HEK293 (cell line): ENCODE results near the gene CDH5.
A peak's percentile ranks its signal among the peaks of the same experiment; 100 is the strongest.

Source experiments
- CTCF ChIA-PET: fragments of 350-600 bp; formaldehyde crosslinking; extraction: SDS; loops from one replicate; lab custom pipeline; 2021; ENCODE audit warnings: antibody characterized with exemption; lab: Yijun Ruan, JAX
- POLR2A ChIA-PET: fragments of 300-600 bp; formaldehyde crosslinking; extraction: SDS; loops from one replicate; lab custom pipeline; 2020; ENCODE audit warnings: antibody characterized with exemption, inconsistent platforms; lab: Yijun Ruan, JAX
- H3K27ac ChIP-seq: fragments of 200-500 bp; sonication (Bioruptor generic); 2 replicates; pipeline ENCODE4 v1.5.1; 2014; ENCODE audit warnings: low read depth, low read length, control low read depth, inconsistent platforms; ENCODE audit errors: extremely low read depth
- H3K36me3 ChIP-seq, 2 experiments: fragments of 200-500 bp in 1 of 2; sonication (Bioruptor generic) in 1 of 2; 1 replicate in 1 of 2; 2 replicates in 1 of 2; pipeline ENCODE4 v1.5.1; 2014 to 2017; ENCODE audit warnings: inconsistent platforms in 2 of 2, low read length in 2 of 2; ENCODE audit not compliant: control insufficient read depth in 2 of 2, insufficient read depth in 1 of 2
- H3K4me1 ChIP-seq: fragments of 200-500 bp; sonication (Bioruptor generic); 2 replicates; pipeline ENCODE4 v1.5.1; 2014; ENCODE audit warnings: mild to moderate bottlenecking, low read length, inconsistent platforms; ENCODE audit not compliant: control insufficient read depth, insufficient read depth
- H3K4me3 ChIP-seq: 2 replicates; pipeline ENCODE4 v1.5.1; 2011; ENCODE audit warnings: low read depth, mild to moderate bottlenecking, control low read depth, low read length, moderate library complexity
- H3K9me3 ChIP-seq: fragments of 200-500 bp; sonication (Bioruptor generic); 2 replicates; pipeline ENCODE4 v1.5.1; 2014; ENCODE audit warnings: low read depth, low read length, inconsistent platforms; ENCODE audit not compliant: control insufficient read depth, insufficient read depth
- BCL11A ChIP-seq: fragments of 450-650 bp; formaldehyde crosslinking; IDR thresholded peaks from 2 replicates; pipeline ENCODE4 v1.5.1; 2016; ENCODE audit warnings: low read depth, missing biosample characterization, missing genetic modification characterization
- CTCF ChIP-seq: fragments of 450-650 bp; formaldehyde crosslinking; IDR thresholded peaks from 2 replicates; pipeline ENCODE4 v1.5.1; 2016; ENCODE audit warnings: missing biosample characterization, missing genetic modification characterization
- EGR2 ChIP-seq: fragments of 450-650 bp; formaldehyde crosslinking; IDR thresholded peaks from 2 replicates; pipeline ENCODE4 v1.5.1; 2016; ENCODE audit warnings: low read depth, missing biosample characterization, missing genetic modification characterization
- ELK4 ChIP-seq: IDR thresholded peaks from 2 replicates; pipeline ENCODE4 v1.6.1; 2011; ENCODE audit warnings: mild to moderate bottlenecking, low read depth, low read length, borderline replicate concordance
- FEZF1 ChIP-seq: fragments of 450-650 bp; formaldehyde crosslinking; IDR thresholded peaks from 2 replicates; pipeline ENCODE4 v1.5.1; 2016; ENCODE audit warnings: missing biosample characterization, missing genetic modification characterization
- GLIS2 ChIP-seq: fragments of 450-650 bp; formaldehyde crosslinking; IDR thresholded peaks from 2 replicates; pipeline ENCODE4 v1.5.1; 2016; ENCODE audit warnings: missing biosample characterization, missing genetic modification characterization
- KLF8 ChIP-seq: fragments of 450-650 bp; formaldehyde crosslinking; IDR thresholded peaks from 2 replicates; pipeline ENCODE4 v1.5.1; 2016; ENCODE audit warnings: missing biosample characterization, missing genetic modification characterization
- OSR2 ChIP-seq: fragments of 450-650 bp; formaldehyde crosslinking; IDR thresholded peaks from 2 replicates; pipeline ENCODE4 v1.5.1; 2016; ENCODE audit warnings: missing biosample characterization, missing genetic modification characterization
- PRDM1 ChIP-seq: fragments of 450-650 bp; formaldehyde crosslinking; IDR thresholded peaks from 2 replicates; pipeline ENCODE4; 2016; ENCODE audit warnings: missing biosample characterization, missing genetic modification characterization
- SCRT2 ChIP-seq: fragments of 450-650 bp; formaldehyde crosslinking; IDR thresholded peaks from 2 replicates; pipeline ENCODE4 v1.5.1; 2016; ENCODE audit warnings: missing biosample characterization, missing genetic modification characterization
- SETDB1 ChIP-seq: IDR thresholded peaks from one replicate; pipeline ENCODE4 v1.6.1; 2017; ENCODE audit warnings: mild to moderate bottlenecking, low read length, moderate library complexity, mixed read lengths; ENCODE audit not compliant: insufficient read length
- SP2 ChIP-seq: fragments of 450-650 bp; formaldehyde crosslinking; IDR thresholded peaks from 2 replicates; pipeline ENCODE4 v1.5.1; 2016; ENCODE audit warnings: missing biosample characterization, missing genetic modification characterization
- SP7 ChIP-seq: fragments of 450-650 bp; formaldehyde crosslinking; IDR thresholded peaks from 2 replicates; pipeline ENCODE4 v1.5.1; 2016; ENCODE audit warnings: missing biosample characterization, missing genetic modification characterization
- TRIM28 ChIP-seq: IDR thresholded peaks from 2 replicates; pipeline ENCODE4 v1.6.1; 2011; ENCODE audit warnings: low read length, control low read depth, borderline replicate concordance
- ZBTB1 ChIP-seq: fragments of 450-650 bp; formaldehyde crosslinking; IDR thresholded peaks from 2 replicates; pipeline ENCODE4 v1.5.1; 2016; ENCODE audit warnings: missing biosample characterization, missing genetic modification characterization
- ZBTB17 ChIP-seq: fragments of 450-650 bp; formaldehyde crosslinking; IDR thresholded peaks from 2 replicates; pipeline ENCODE4 v1.5.1; 2016; ENCODE audit warnings: missing biosample characterization, missing genetic modification characterization
- ZBTB7A ChIP-seq: fragments of 450-650 bp; formaldehyde crosslinking; IDR thresholded peaks from 2 replicates; pipeline ENCODE4 v1.5.1; 2016; ENCODE audit warnings: low read depth, missing biosample characterization, missing genetic modification characterization
- ZFP3 ChIP-seq: fragments of 450-650 bp; formaldehyde crosslinking; IDR thresholded peaks from 2 replicates; pipeline ENCODE4 v1.5.1; 2016; ENCODE audit warnings: low read depth, missing biosample characterization, missing genetic modification characterization
- ZNF112 ChIP-seq: fragments of 450-650 bp; formaldehyde crosslinking; IDR thresholded peaks from 2 replicates; pipeline ENCODE4 v1.5.0; 2017; ENCODE audit warnings: missing biosample characterization, missing genetic modification characterization
- ZNF121 ChIP-seq: fragments of 450-650 bp; formaldehyde crosslinking; IDR thresholded peaks from 2 replicates; pipeline ENCODE4 v1.5.1; 2016; ENCODE audit warnings: missing biosample characterization, missing genetic modification characterization
- ZNF140 ChIP-seq: fragments of 450-650 bp; formaldehyde crosslinking; IDR thresholded peaks from 2 replicates; pipeline ENCODE4 v1.5.1; 2016; ENCODE audit warnings: missing biosample characterization, missing genetic modification characterization
- ZNF174 ChIP-seq: fragments of 450-650 bp; formaldehyde crosslinking; IDR thresholded peaks from 2 replicates; pipeline ENCODE4 v1.5.0; 2017; ENCODE audit warnings: missing biosample characterization, mild to moderate bottlenecking, missing genetic modification characterization
- ZNF211 ChIP-seq: fragments of 450-650 bp; formaldehyde crosslinking; IDR thresholded peaks from 2 replicates; pipeline ENCODE4 v1.5.1; 2016; ENCODE audit warnings: low read depth, missing biosample characterization, missing genetic modification characterization
- ZNF221 ChIP-seq: fragments of 450-650 bp; formaldehyde crosslinking; IDR thresholded peaks from 2 replicates; pipeline ENCODE4 v1.5.1; 2017; ENCODE audit warnings: missing biosample characterization, missing genetic modification characterization, borderline replicate concordance
- ZNF239 ChIP-seq: fragments of 450-650 bp; formaldehyde crosslinking; IDR thresholded peaks from 2 replicates; pipeline ENCODE4 v1.5.1; 2016; ENCODE audit warnings: missing biosample characterization, missing genetic modification characterization
- ZNF302 ChIP-seq: fragments of 450-650 bp; formaldehyde crosslinking; IDR thresholded peaks from 2 replicates; pipeline ENCODE4 v1.5.1; 2016; ENCODE audit warnings: missing biosample characterization, missing genetic modification characterization, low read depth
- ZNF335 ChIP-seq: fragments of 450-650 bp; formaldehyde crosslinking; conservative IDR thresholded peaks from 2 replicates; pipeline ENCODE4 v1.5.1; 2016; ENCODE audit warnings: missing biosample characterization, missing genetic modification characterization
- ZNF37A ChIP-seq: fragments of 450-650 bp; IDR thresholded peaks from 2 replicates; pipeline ENCODE4 v1.5.1; 2018; ENCODE audit warnings: missing biosample characterization, missing genetic modification characterization
- ZNF394 ChIP-seq: fragments of 450-650 bp; formaldehyde crosslinking; IDR thresholded peaks from 2 replicates; pipeline ENCODE4 v1.5.1; 2016; ENCODE audit warnings: missing biosample characterization, missing genetic modification characterization, mild to moderate bottlenecking, moderate library complexity, borderline replicate concordance
- ZNF510 ChIP-seq: fragments of 450-650 bp; formaldehyde crosslinking; IDR thresholded peaks from 2 replicates; pipeline ENCODE4 v1.5.1; 2018; ENCODE audit warnings: mild to moderate bottlenecking, missing genetic modification characterization, missing biosample characterization; ENCODE audit not compliant: insufficient replicate concordance
- ZNF624 ChIP-seq: fragments of 450-650 bp; formaldehyde crosslinking; IDR thresholded peaks from 2 replicates; pipeline ENCODE4 v1.5.1; 2017; ENCODE audit warnings: missing biosample characterization, missing genetic modification characterization
- ZNF768 ChIP-seq: fragments of 450-650 bp; formaldehyde crosslinking; IDR thresholded peaks from 2 replicates; pipeline ENCODE4 v1.5.1; 2018; ENCODE audit warnings: missing biosample characterization, mild to moderate bottlenecking, missing genetic modification characterization
- ZNF792 ChIP-seq: fragments of 450-650 bp; formaldehyde crosslinking; IDR thresholded peaks from 2 replicates; pipeline ENCODE4 v1.5.1; 2016; ENCODE audit warnings: missing biosample characterization, missing genetic modification characterization
- ZSCAN23 ChIP-seq: fragments of 450-650 bp; formaldehyde crosslinking; IDR thresholded peaks from 2 replicates; pipeline ENCODE4 v1.5.1; 2016; ENCODE audit warnings: missing biosample characterization, missing genetic modification characterization
- TF ChIP-seq, protein P1 (sequence below): fragments of 450-650 bp; formaldehyde crosslinking; IDR thresholded peaks from 2 replicates; pipeline ENCODE4 v1.5.1; 2017; ENCODE audit warnings: missing biosample characterization, missing genetic modification characterization
- TF ChIP-seq, protein P2 (sequence below): fragments of 450-650 bp; formaldehyde crosslinking; IDR thresholded peaks from 2 replicates; pipeline ENCODE4 v1.5.1; 2016; ENCODE audit warnings: missing biosample characterization, missing genetic modification characterization

CDH5 gene

GRCh38 chr16:66419527-66419926 lies 53.0 kb downstream of the CDH5 start:
- ChIA-PET CTCF (no interaction called here), POLR2A (no interaction called here)
- H3K36me3 ChIP-seq = no peaks in the 10 kb centered on the region
- H3K9me3 ChIP-seq = no peaks in the 10 kb centered on the region
- H3K27ac ChIP-seq = no peak overlapping the region
- no peak overlapping the region for H3K4me3 ChIP-seq
- TF ChIP-seq ZNF174 (tag by site-specific recombination) (no peak), OSR2 (tag by site-specific recombination) (no peak), CTCF (tag by site-specific recombination) (0 out of 2 replicates have a peak, but pooled peaks have one; percentile 10)
- H3K4me1 ChIP-seq = no peaks in the 10 kb centered on the region

DNA sequence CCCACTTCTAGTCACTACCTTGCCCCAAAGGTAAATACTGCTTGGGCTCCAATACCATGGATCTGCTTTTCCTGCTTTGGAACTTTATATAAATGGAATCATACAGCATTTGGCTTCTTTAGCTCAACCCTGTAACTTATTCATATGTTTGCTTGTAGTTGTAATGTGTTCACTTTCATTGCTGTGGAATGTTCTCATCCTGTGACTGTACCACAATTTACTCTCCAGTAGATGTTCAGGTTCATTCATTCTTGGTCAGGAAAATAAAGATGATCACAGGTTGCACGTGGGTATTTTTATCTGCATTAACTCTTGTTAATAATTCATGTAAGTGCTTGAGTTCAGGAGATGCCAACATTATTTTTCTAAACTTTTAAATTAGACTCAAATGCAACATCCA lies 53.9 kb downstream of the CDH5 start:
- POLR2A ChIA-PET = no interaction called here
- CTCF ChIA-PET = no interaction called here

DNA sequence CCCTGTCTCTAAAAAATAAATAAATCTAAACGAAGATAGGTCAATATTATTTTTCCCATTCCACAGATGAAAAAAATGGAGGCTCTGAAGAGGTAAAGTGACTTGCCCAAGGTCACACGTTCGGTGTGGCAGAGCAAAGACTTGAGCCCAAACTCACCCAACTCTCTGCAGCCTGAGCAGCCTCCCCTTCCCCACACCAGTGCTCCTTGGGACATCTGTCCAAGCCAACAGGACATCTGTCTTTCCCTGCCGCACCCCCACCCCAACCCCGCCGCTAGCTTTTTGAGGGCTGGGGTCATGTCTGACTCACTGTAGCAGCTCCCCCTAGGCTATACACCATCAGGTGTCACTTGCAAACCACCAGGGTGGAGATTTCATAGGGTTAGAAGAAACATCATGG lies 55.4 kb downstream of the CDH5 start:
- H3K9me3 ChIP-seq = no peaks in the 10 kb centered on the region
- peaks cover 2% of the 10 kb centered on the region; the same call in 1 of the 2 replicates for H3K4me1 ChIP-seq
- CTCF ChIA-PET = interaction anchor here (1.2 kb wide), 1 partner anchor 15 kb away, joined by 4 read pairs; no protein-coding TSS in a partner anchor
- no peak overlapping the region for H3K4me3 ChIP-seq
- H3K27ac ChIP-seq = no peak overlapping the region
- no peaks in the 10 kb centered on the region for H3K36me3 ChIP-seq
- POLR2A ChIA-PET = no interaction called here
- no peak for TF ChIP-seq ZNF112 (tag by site-specific recombination)
- no peak for TF ChIP-seq ZNF792 (tag by site-specific recombination)
- TF ChIP-seq PRDM1 = no peak
- no peak for TF ChIP-seq ZNF302 (tag by site-specific recombination)
- no peak for TF ChIP-seq ZNF510 (tag by site-specific recombination)
- TF ChIP-seq ZNF624 = no peak
- no peak for TF ChIP-seq SP7
- TF ChIP-seq EGR2 (tag by site-specific recombination) = no peak
- TF ChIP-seq, protein P1, sequence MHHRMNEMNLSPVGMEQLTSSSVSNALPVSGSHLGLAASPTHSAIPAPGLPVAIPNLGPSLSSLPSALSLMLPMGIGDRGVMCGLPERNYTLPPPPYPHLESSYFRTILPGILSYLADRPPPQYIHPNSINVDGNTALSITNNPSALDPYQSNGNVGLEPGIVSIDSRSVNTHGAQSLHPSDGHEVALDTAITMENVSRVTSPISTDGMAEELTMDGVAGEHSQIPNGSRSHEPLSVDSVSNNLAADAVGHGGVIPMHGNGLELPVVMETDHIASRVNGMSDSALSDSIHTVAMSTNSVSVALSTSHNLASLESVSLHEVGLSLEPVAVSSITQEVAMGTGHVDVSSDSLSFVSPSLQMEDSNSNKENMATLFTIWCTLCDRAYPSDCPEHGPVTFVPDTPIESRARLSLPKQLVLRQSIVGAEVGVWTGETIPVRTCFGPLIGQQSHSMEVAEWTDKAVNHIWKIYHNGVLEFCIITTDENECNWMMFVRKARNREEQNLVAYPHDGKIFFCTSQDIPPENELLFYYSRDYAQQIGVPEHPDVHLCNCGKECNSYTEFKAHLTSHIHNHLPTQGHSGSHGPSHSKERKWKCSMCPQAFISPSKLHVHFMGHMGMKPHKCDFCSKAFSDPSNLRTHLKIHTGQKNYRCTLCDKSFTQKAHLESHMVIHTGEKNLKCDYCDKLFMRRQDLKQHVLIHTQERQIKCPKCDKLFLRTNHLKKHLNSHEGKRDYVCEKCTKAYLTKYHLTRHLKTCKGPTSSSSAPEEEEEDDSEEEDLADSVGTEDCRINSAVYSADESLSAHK = no peak
- TF ChIP-seq ZFP3 (tag by site-specific recombination) = no peak
- no peak for TF ChIP-seq ZNF121 (tag by site-specific recombination)
- TF ChIP-seq, protein P2, sequence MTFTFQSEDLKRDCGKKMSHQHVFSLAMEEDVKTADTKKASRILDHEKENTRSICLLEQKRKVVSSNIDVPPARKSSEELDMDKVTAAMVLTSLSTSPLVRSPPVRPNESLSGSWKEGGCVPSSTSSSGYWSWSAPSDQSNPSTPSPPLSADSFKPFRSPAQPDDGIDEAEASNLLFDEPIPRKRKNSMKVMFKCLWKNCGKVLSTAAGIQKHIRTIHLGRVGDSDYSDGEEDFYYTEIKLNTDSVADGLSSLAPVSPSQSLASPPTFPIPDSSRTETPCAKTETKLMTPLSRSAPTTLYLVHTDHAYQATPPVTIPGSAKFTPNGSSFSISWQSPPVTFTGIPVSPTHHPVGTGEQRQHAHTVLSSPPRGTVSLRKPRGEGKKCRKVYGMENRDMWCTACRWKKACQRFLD = no peak
- TF ChIP-seq ZBTB17 = no peak
- TF ChIP-seq ZNF37A (tag by site-specific recombination) = no peak

More for the DNA sequence above, 53.9 kb downstream of the CDH5 start:
- TF ChIP-seq TRIM28 (no peak), ZNF335 (tag by site-specific recombination) (no peak), GLIS2 (no peak), ZNF211 (no peak), SP2 (no peak), SCRT2 (tag by site-specific recombination) (no peak), ELK4 (no peak), ZNF239 (no peak), ZSCAN23 (tag by site-specific recombination) (no peak), ZBTB1 (tag by site-specific recombination) (no peak), BCL11A (tag by site-specific recombination) (no peak), ZNF394 (tag by site-specific recombination) (no peak), ZBTB7A (tag by site-specific recombination) (no peak), ZNF768 (no peak), KLF8 (tag by site-specific recombination) (no peak), ZNF221 (no peak), FEZF1 (no peak), ZNF140 (tag by site-specific recombination) (no peak), SETDB1 (no peak)
- H3K4me3 ChIP-seq = no peak overlapping the region
- H3K4me1 ChIP-seq = no peaks in the 10 kb centered on the region
- no peaks in the 10 kb centered on the region for H3K36me3 ChIP-seq
- H3K9me3 ChIP-seq = no peaks in the 10 kb centered on the region
- no peak overlapping the region for H3K27ac ChIP-seq
